Body of pancreas (tissue), 4 donors: ENCODE results near the gene DIP2B. TPM values are rescaled to one million over a fixed set of nuclear protein-coding genes. Genes with fewer than 3 reads are reported as not detected.

ENCODE experiments used
- ATAC-seq: fragments of 150-250 bp; one replicate; pipeline ENCODE4 v1.9.1; 2016
- DNase-seq, 4 donors: peaks; one replicate each; pipeline ENCODE4 v3.0.0-alpha.2; 2019
- H3K27ac ChIP-seq, 4 donors: fragments of 200-600 bp; sonication (generic); 1 replicate in 3 of 4; 2 replicates in 1 of 4; pipeline versions ENCODE4 v1.5.1 to v1.6.1; 2016 to 2019; ENCODE audit warnings: mild to moderate bottlenecking in 1 of 4, mixed read lengths in 1 of 4, moderate library complexity in 1 of 4
- H3K27me3 ChIP-seq, 2 donors: fragments of 200-600 bp; sonication (generic); one replicate each; pipeline ENCODE4 v1.6.0; 2016; ENCODE audit warnings: mild to moderate bottlenecking in 1 of 2
- H3K36me3 ChIP-seq, 2 donors: fragments of 200-600 bp; sonication (generic); replicated peaks in 1 of 2; 2 replicates each; pipeline ENCODE4 v1.5.1; 2016; ENCODE audit warnings: low read depth in 2 of 2; ENCODE audit not compliant: insufficient read depth in 1 of 2
- H3K4me1 ChIP-seq: fragments of 200-600 bp; sonication (generic); one replicate; pipeline ENCODE4 v1.6.0; 2016
- H3K4me3 ChIP-seq, 2 donors: fragments of 200-600 bp; sonication (generic); 1 replicate in 1 of 2; 2 replicates in 1 of 2; pipeline ENCODE4 v1.5.1; 2016 to 2019
- H3K9me3 ChIP-seq, 3 donors: fragments of 200-600 bp; sonication (generic); 1 replicate in 2 of 3; 2 replicates in 1 of 3; pipeline ENCODE4 v1.5.1; 2016
- CTCF ChIP-seq, 7 experiments: fragments of 450-650 bp in 4 of 7; fragments of 200-600 bp in 3 of 7; sonication (generic) in 3 of 7; IDR thresholded peaks; one replicate each; pipeline ENCODE4 v1.5.1; 2016 to 2019; ENCODE audit warnings: antibody characterized with exemption in 7 of 7
- POLR2A ChIP-seq, 3 donors: fragments of 450-650 bp; IDR thresholded peaks; one replicate each; pipeline ENCODE4 v1.6.1; 2016; ENCODE audit warnings: antibody characterized with exemption in 3 of 3, mild to moderate bottlenecking in 2 of 3
- WGBS, 2 donors: methylation state at CpG; one replicate each; pipeline ENCODE4 v1.1.5; 2017; 5-methylcytosine and 5-hydroxymethylcytosine counted together
- intact Hi-C: fragments of 100-400 bp; cut with DNase I; formaldehyde crosslinking; loops from one replicate; pipeline ENCODE4 v1.15.1; 2023
- total RNA-seq, 2 donors: library from RNA; depleted of rRNA; stranded (reverse); fragments of >200 nt; gene quantifications; one replicate each; pipeline ENCODE4 v1.1.0, GENCODE V29; 2016

Gene DIP2B
- total RNA-seq, 2 donors from 2014 or later = 15.8 to 28.7 TPM

DNA sequence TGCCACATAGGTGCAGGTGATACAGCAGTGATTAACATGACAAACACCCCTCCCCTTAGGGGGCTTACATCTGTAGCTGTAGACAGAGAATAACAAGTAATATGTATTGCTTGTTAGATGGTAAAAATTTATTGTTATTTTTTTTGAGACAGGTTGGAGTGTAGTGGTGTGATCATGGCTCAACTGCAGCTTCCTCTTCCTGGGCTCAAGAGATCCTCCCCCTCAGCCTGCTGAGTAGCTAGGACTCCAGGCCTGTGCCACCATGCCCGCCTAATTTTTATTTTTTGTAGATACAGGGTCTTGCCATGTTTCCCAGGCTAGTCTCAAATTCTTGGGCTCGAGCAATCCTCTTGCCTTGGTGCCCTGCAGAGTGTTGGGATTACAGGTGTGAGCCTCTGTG lies 19.8 kb downstream of the DIP2B start:
- ATAC-seq (no peak), DNase-seq (no peak)
- no peak overlapping the region for H3K27ac ChIP-seq
- WGBS, 2 donors = 92 to 100% methylated on average over 2 of the region's 2 CpGs
- intact Hi-C loops = no loop called here
- H3K27me3 ChIP-seq = no peaks in the 10 kb centered on the region
- TF ChIP-seq POLR2A (IDR thresholded peaks at IDR 0.05) = no peak
- no peak for TF ChIP-seq CTCF (IDR thresholded peaks at IDR 0.05)
- H3K4me3 ChIP-seq = no peak overlapping the region
- H3K9me3 ChIP-seq = no peaks in the 10 kb centered on the region
- H3K4me1 ChIP-seq = peaks cover 50% of the 10 kb centered on the region
- no peaks in the 10 kb centered on the region for H3K36me3 ChIP-seq

DNA sequence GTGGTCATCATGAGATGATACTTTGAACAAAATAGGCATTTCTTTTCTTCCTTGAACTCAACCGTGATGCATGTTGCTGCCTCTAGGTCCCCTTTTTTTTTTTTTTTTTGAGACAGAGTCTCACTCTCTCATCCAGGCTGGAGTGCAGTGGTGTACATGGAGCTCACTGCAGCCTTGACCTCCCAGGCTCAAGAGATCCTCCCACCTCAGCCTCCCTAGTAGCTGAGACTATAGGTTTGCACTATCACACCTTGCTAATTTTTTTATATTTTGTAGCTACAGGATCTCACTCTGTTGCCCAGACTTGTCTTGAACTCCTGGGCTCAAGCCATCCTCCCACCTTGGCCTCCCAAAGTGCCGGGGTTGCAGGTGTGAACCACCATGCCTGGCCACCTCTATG lies 20.6 kb downstream of the DIP2B start:
- Histone ChIP-seq H3K9me3 (no peaks in the 10 kb centered on the region), H3K27ac (peak overlapping the region in 2 of 4 donors; percentile 70 to 77), H3K36me3 (no peaks in the 10 kb centered on the region), H3K27me3 (no peaks in the 10 kb centered on the region), H3K4me1 (peaks cover 50% of the 10 kb centered on the region), H3K4me3 (no peak overlapping the region)
- 96 to 100% methylated on average over 2 of the region's 2 CpGs for WGBS, 2 donors
- DNase-seq (no peak), ATAC-seq (no peak)
- intact Hi-C loops = no loop called here
- TF ChIP-seq CTCF (IDR thresholded peaks at IDR 0.05) = no peak

DNA sequence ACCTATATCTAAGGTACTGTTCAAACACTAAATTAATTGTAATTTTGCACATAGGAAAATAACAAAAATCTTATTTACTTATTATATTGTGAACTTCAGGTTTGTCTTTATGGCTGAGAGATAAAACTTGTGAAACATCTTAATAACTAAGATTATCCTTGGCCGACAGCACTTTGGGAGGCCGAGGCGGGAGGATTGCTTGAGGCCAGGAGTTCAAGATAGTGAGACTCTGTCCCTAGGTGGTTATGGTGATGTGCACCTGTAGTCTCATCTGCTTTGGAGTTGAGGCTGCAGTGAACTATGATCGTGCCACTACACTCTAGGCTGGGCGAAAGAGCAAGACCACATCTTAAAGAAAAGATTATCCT lies 22.6 kb downstream of the DIP2B start:
- TF ChIP-seq CTCF (IDR thresholded peaks at IDR 0.05) (no peak), POLR2A (IDR thresholded peaks at IDR 0.05) (no peak)
- intact Hi-C loops = no loop called here
- no peak overlapping the region for H3K4me3 ChIP-seq
- no peaks in the 10 kb centered on the region for H3K27me3 ChIP-seq
- peaks cover 45% of the 10 kb centered on the region for H3K4me1 ChIP-seq
- DNase-seq = no peak
- no peaks in the 10 kb centered on the region for H3K9me3 ChIP-seq
- peak overlapping the region in 3 of 4 donors; percentile 70 to 77 (median 70) for H3K27ac ChIP-seq
- WGBS, 2 donors = 50 to 57% methylated on average over 5 of the region's 5 CpGs
- no peak for ATAC-seq
- no peaks in the 10 kb centered on the region for H3K36me3 ChIP-seq

GRCh38 chr12:50528800-50529199 lies 24.0 kb downstream of the DIP2B start:
- no peak for TF ChIP-seq CTCF (IDR thresholded peaks at IDR 0.05)
- TF ChIP-seq POLR2A (IDR thresholded peaks at IDR 0.05) = no peak
- WGBS, 2 donors = 65 to 75% methylated on average over 1 of the region's 1 CpG
- no peaks in the 10 kb centered on the region for H3K36me3 ChIP-seq
- H3K9me3 ChIP-seq = no peaks in the 10 kb centered on the region
- ATAC-seq (no peak), DNase-seq (no peak)
- no peak overlapping the region for H3K4me3 ChIP-seq
- peaks cover 60% of the 10 kb centered on the region for H3K4me1 ChIP-seq
- peak overlapping the region in 2 of 4 donors; percentile 10 to 77 for H3K27ac ChIP-seq
- no peaks in the 10 kb centered on the region for H3K27me3 ChIP-seq
- intact Hi-C loops = no loop called here

DNA sequence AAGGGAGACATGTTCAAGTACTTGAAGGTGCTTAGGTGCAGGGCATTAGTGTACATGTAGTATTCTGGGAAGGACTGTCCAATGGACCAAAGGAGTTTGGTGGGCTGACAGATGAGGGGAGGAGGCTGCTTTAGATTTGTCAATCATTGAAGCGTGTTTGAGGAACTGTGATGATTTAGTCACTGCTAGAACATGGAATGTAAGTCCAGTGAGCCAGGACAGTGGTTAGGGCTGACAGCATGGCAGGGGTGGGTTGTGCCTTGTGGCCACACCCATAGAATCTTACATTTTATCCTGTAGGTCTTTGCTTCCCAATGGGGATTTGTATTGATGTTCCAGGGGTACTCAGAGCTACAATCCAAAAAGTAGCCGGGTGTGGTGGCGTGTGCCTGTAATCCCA lies 24.6 kb downstream of the DIP2B start:
- 89 to 90% methylated on average over 3 of the region's 3 CpGs for WGBS, 2 donors
- DNase-seq (no peak), ATAC-seq (no peak)
- Histone ChIP-seq H3K27ac (peak overlapping the region in 1 of 4 donors; percentile 23), H3K9me3 (no peaks in the 10 kb centered on the region), H3K4me3 (no peak overlapping the region), H3K27me3 (no peaks in the 10 kb centered on the region), H3K4me1 (peaks cover 64% of the 10 kb centered on the region), H3K36me3 (no peaks in the 10 kb centered on the region)
- intact Hi-C loops = no loop called here
- TF ChIP-seq CTCF (IDR thresholded peaks at IDR 0.05) = no peak
- no peak for TF ChIP-seq POLR2A (IDR thresholded peaks at IDR 0.05)
